ENCODE data around the gene PDE4DIP. TPM values are rescaled to one million over a fixed set of nuclear protein-coding genes. Genes with fewer than 3 reads are reported as not detected.
"Not testable (repeated sequence)": the region's sequence is repeated elsewhere in the genome, so short reads cannot be mapped to it uniquely, and the experiment has no call there.

The PDE4DIP gene
- total RNA-seq, 1 experiment from 2014 or later, result 6.7 TPM

DNA sequence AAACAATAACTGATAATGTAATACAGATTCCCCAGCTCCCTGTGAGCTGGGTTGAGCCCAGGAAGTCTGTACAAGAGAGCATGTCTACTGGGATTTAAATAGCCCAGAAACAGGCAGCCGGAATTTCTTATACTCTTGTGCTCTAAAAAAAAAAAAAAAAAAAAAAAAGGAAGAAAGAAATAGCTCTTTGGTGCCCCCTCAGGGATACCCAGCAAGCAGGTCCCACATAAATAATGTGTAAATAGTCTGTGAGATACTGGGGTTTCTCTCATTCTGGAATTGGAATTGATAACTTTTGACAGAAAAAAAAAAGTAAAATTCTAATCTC, 25.4 kb downstream of the PDE4DIP start:
- DNase-seq (ENCODE audit: low spot score), result not testable (repeated sequence)

DNA sequence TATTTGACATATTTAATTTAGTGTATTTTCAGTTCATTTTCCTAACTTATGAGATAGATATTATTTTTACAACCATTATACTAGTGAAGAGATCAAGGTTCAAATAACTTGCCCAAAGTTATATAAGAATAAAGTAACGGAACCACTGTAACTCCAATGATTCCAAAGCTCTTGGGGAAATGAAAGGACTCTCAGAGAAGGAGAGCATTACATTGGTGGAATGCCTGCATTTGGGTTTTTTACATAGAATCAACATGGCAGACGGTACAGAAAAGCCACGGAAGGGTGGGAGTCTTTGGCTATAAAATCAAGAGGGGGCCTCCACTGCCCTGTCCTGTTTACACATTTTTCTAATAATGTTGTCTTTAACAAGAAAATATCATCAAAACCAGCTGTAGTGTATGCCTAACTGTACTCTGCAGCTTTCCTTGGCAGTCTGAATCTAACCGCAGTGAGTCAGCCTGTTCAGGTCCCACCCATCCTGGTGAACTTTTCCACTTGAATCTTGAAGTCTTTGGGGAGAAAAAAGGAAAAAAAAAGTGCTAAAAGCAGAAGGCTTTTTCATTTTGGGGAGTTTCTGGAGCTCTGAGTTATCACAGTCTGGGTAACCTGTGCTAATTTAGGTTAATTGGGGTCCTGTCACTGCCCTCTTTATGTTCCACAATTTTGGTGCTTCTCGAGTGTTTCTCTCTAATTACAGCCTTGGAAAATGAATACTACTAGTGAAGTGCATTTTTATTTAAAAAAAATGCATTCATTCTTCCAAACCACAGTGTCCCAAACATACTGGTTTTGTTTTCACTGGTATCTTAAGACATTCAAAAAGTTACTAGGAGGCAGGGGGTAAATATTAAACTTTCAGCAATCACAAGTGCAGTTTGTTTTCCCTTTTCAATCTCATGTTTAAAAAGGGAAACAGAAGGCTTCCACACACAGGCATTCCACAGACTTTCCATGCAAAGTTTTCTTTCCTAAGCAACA, 30.5 kb downstream of the PDE4DIP start:
- DNase-seq (ENCODE audit: low spot score), result not testable (repeated sequence)

DNA sequence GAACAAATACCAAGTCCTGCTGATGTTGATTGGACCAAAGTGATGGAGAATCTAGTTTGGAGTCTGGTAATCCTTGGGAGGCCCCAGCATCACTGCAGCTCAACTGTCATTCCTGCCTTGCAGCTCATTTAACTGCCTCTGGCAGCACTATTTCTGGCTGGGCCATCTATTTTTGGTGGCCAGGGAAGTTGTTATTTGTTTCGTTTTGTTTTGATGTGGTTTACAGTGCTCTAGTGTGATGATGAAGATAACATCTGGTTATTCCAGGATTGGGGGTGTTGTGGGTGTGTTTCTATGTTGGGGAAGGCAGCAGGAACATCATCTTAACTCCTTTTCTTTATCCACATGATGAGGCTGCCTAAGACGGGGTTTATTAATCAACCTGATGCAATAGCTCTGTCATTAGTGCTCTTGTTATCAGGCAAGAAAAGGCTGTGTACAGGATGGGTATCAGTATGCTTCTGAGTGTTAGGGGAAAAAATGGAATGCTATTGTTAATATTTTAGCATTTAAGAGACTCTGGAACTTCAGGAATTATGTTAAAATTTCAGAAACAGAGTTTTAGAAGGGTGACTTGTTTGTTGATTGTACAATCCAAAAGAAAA, 35.7 kb downstream of the PDE4DIP start:
- DNase-seq (ENCODE audit: low spot score), result not testable (repeated sequence)

DNA sequence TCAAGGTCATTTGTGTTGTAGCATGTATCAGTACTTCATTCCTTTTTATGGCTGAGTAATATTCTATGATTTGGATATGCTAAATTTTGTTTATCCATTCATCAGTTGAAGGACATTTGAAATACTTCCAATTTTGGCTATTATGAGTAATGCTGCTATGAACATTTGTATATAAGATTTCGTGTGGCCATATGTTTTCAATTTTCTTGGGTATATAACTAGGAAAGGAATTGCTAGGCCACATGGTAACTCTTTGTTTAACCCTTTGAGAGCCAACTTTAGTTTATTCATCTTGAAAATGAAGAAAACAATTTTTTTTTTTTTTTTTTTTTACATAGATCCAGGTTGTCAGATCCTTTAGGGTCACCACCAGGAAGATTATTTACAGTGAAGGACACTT, 37.0 kb downstream of the PDE4DIP start:
- not testable (repeated sequence) for DNase-seq (ENCODE audit: low spot score)

DNA sequence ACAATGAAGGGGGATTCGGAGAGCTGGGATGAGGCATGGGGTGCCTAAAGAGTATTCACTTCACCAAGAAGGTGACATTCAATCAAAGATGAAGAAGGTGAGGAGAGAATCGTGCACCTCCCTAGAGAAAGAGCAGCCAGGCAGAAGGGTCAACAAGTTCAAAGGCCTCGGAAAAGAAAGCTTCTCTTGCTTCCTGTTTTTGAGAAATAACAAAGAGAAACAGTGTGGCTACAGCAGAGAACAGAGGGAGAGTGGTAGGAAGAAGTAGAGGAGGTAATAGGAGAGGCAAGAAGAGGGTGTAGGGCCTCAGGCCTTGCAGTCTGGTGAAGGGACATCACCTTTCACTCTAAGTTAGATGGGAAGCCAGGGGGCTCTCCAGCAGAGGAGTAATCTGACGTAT, 41.0 kb downstream of the PDE4DIP start:
- not testable (repeated sequence) for DNase-seq (ENCODE audit: low spot score)

DNA sequence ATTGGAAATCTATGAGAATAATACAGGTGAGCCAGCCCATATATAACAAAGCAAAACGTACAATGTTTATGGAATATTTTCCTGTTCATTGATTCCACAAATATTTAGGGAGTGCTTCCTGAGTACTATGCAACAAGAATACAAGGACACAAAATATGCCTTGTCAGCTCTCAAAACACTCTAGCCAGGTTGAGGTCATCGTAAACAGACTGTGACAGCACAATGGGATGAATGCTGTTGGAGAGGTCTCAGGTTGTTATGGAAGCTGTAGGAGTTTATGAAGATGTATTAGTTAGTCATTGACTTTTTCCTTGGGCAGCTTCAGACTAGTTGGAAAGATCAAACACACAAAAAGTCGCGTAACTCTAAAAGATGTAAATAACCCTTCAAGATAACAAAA, 42.1 kb downstream of the PDE4DIP start:
- DNase-seq (ENCODE audit: low spot score), result not testable (repeated sequence)

DNA sequence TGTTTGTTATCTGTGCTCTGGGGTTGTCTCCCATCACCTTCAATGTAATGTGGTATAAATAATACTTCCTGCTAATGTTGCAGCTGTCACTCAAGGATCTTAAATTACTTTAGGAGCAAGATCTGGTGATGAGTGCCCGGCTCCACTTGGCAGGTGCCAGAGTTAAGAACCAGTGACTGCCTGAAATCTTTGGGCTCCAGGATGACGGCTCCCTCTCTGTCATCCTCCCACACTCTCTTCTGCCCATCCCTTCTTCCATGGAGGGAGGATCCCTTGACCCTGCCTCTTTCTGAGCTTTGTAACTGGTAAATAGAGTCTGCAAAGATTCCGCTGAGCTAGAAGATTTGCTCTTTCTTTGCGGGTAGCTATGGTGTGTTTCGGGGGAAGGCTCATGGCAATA, 44.4 kb downstream of the PDE4DIP start:
- not testable (repeated sequence) for DNase-seq (ENCODE audit: low spot score)

DNA sequence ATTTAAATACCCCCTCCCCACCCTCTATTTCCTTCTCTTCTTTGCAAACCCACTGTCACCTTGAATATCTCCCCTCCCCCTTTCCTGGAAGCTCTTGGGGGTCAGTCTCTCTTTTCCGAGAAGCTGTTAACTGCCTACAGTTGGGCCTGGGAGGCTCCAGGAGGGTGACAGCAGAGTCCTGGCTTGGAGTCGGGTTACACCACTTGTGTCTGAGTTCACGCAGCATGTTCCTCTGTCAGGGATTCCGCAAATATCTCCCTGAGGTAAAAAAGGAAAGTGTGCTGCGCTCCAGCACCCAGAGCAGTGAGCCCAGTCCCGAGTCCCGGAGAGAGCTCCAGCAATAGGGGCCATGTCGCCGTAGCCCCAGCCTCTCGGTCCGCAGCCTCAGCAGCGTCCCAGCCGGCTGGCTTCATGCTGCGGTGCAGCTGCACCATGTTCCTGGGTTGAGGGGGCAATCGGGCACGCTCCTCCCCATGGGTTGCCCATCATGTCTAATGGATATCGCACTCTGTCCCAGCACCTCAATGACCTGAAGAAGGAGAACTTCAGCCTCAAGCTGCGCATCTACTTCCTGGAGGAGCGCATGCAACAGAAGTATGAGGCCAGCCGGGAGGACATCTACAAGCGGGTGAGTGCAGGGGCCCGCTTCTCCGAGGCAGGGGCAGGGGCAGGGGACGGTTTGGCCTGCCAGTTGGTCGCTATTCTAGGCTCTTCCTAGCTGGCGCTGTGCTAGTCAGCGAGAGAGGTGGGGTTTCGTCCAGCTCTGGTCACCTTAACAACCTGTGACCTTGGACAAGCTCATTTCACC, 45.2 kb downstream of the PDE4DIP start:
- DNase-seq (ENCODE audit: low spot score), result not testable (repeated sequence)

DNA sequence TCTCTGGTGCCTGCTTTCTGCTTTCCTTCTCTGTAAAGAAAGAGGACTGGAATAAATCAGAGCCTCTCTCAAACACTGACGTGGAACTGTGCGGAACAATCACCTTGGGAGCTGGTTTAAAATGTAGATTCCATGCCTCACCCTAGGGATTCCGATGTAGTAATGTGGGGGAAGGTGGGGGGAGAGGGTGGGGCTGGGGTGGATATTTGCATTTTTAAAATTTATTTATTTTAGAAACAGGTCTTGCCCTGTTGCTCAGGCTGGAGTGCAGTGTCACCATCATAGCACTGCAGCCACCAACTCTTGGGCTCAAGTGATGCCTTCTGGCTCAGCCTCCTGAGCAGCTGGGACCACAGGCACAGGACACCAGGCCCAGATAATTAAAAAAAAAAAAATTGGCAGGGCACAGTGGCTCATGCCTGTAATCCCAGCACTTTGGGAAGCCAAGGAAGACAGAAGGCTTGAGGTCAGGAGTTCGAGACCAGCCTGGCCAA, 45.9 kb downstream of the PDE4DIP start:
- DNase-seq (ENCODE audit: low spot score), result not testable (repeated sequence)

DNA sequence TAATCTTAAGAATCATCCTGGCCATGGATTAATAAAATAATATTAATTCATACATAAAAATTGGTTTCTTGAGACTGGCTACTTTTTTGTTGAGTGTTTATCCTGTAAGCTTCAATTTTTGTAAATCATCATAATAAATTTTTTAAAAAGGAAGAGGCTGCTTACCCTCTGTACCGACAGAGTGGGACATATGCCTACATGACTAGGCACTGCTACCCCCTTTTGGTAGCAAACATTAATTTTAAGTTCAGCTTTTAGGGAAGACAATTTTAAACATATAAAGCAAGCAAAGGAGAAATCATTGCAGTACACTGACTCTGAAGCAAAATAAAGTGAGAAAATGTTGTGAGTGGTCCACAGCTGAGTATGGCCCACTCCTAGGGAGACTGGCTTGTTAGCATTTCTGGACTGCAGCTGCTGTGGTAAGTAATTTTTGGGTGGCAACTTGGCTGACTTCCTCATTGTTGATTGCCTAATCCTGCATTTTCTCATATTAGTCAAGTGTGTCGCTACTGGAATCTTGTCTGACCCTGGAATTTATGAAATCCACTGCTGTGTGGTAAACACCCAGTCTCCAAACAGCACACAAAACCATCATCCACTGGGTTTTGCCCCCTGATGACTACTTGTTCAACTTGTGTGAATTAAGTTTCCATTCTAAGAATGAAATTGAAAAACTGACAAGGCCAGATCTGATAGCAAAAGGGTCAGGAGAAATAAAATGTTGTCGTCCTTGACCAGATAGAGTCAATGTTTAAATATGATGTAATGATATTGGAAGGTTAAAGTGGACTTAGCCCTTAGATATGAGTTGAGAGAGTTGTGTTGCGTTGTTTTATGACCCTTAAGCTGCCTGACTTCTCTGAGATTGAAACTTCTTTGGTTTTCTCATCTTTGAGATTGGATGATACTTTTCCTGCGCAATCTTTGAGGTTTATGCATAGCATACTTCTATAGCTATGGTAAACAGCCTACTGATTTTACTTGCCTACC, 50.4 kb downstream of the PDE4DIP start:
- DNase-seq (ENCODE audit: low spot score), result not testable (repeated sequence)

DNA sequence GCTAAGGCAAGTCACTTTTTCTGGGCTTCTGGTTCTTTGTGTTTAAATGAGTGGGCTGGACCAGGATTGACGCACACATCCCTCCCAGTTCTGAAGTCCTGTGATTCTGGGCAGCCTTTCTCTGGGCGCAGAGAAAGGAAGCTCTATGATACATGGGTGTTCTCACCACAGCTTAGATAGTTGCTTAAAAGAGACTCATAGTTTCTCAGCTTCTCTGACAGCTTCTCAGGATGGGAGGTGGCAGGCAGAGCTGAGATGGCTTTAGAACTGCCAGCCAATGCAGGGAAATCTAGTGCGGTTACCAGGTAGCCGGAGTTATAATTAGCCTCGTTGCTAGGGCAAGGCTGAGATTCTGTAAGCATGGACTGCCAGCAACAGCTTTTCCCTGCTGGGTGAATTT, 55.8 kb downstream of the PDE4DIP start:
- not testable (repeated sequence) for DNase-seq (ENCODE audit: low spot score)

DNA sequence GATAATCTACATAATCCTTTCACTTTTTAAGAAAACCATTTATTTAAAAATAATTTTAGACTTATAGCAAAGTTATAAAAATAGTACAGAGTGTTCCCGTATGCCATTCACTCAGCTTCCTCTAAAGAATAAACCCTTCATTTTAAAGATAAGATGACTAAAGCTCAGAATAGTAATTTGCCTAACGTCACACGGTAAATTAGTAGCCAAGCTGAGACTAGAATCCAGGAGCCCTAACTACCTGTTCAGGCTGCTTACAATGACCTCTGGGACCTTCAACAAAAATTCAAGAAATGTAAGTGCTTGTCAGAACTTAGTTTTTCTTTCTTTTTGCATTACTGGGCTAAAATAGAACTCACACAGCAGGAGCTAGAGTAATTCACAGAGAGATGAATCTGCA, 56.5 kb downstream of the PDE4DIP start:
- not testable (repeated sequence) for DNase-seq (ENCODE audit: low spot score)

DNA sequence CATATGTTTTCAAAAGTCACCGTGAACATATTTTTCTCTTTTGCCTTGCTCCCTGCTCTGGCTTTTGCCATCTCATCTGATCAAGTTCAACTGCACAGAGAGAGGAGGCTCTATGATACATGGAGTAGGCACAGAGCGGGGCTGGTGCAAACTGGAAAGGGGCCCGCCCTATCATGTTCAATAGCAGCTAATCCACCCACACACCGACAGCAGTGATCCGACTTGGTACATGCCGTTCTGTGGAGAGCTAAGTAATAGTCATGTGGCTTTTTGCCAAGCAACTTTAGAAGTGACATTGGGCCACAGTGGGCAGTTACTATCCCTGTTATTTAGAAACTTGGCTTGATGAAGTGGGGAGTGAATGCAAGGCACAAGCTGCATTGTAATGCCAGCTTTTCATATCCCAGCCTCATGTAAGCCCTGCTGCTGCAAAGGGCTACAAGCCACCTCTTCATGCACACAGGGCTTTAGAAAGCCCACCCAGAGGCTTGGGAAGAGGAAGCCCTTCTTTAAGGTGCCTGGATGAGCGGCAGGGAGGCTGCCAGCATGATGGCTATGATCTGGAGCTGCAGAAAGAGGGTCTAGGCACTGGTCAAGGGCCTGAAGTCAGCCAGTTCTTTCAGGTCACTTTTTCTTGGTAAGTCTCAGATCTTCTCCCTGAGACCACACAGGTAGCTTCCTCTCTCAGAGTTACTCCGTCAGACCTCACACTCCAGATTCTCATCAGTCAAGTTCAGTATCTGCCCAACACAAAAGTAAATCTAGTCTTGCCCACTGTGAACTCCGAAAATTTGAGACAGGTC, 57.1 kb downstream of the PDE4DIP start:
- not testable (repeated sequence) for DNase-seq (ENCODE audit: low spot score)

DNA sequence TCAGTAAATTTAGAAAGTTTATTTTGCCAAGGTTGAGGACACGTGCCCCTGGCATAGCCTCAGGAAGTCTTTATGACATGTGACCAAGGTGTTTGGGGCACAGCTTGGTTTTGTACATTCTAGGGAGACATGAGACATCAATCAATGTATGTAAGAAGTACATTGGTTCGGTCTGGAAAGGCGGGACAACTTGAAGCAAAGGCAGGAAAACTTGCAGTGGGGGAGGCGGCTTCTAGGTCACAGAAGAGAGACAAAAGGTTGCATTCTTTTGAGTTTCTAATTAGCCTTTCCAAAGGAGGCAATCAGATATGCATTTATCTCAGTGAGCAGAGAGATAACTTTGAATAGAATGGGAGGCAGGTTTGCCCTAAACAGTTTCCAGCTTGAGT, 57.7 kb downstream of the PDE4DIP start:
- DNase-seq (ENCODE audit: low spot score), result not testable (repeated sequence)

DNA sequence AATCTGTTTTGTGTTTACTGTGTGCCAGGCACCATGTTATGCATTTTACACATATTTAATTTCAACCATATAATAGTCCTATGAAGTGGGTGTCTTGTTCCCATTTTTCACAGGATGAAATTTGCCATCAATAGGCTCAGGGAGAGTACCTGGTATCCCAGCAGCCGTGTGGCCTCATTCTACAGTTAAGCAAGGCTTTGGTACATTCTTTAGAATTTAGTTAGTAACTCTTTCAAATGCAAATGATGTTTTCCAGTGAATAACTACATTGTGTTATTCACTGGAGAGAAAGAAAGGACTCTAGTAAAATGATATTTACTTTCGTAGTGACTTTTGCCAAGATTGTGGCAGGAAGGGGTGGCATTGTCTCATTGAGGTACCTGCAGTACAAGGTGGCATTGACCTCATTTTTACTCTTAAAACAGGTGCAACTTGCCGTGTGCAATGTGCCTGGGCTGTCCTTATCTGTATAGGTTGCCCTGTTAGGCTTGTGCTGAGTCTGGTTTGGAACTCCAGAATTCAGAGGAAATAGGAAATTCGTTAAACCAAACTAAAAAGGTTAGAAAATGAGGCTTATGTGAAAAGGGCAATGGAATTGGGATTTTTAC, 65.1 kb downstream of the PDE4DIP start:
- DNase-seq (ENCODE audit: low spot score), result not testable (repeated sequence)

DNA sequence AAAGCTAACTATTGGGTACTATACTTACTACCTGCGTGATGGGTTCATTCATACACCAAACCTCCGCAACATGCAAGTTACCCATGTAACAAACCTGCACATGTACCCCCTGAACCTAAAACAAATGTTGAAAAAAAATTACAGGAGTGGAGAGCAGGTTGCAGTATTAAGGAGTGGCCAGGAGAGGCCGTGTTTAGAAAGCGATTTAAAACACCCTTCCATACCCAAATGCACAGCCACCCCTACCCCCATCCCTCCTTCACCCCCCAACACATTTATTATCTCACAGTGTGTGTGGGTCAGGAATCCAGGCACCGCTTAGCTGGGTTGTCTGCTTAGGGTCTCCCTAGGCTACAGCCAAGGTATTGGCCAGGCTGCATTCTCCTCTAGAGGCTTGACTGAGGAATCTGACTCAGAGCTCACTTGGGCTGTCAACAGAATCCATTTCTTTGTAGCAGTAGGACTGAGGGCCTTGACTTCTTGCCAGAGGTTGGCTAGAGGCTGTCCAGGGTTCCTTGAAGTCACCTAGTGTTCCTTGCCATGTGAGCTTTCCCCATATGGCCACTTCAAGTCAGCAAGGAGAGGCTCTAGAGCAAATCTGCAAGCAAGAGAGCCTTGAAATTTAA, 67.2 kb downstream of the PDE4DIP start:
- DNase-seq (ENCODE audit: low spot score), result not testable (repeated sequence)

DNA sequence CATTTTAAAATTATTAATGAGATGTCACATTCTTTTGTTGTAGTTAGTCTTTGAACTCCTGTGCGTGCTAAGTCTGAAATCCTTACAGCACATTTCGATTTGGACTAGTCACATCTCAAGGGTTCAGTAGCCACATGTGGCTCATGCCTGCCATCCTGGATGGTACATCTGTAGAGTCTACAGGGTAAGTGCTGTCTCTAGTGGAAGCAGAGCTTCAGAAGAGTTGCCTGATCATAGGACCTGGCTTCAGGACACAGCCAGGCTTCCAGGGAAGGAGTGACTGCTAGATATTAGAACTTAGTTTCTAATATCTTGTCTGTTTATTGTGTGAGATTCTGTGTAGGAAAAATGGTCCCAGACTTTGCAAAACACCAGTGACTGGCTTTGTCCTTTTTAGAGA, 72.0 kb downstream of the PDE4DIP start:
- not testable (repeated sequence) for DNase-seq (ENCODE audit: low spot score)

DNA sequence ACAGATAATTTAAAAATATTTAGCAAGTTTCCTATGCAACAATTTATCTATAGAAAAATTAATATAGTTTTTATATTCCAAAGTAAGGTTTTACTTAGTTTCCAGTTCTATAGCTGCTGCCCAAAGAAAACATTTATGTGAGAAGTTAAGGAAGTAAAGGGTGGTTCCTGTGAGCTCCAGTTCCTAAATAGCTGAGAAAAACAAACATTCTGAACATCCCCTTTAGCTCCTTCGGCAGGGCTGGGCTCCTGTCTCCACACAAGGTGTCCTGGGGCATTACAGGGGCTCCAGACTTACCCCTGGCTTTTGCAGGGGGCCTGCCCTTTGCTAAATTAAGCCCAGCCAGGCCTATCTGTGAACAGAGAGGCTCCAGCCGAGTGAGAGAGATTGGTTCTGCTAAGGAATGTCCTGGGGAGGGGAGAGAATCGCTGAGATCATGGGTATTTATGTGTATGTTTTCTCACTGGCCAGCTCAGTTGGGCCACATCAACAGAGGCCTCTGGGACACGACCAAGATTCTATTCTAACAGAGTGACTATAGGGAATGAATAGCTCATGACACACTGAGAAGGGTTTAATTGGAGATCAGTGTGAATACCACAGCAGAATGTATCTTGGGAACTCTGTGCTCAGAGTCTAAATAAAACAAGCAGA, 72.6 kb downstream of the PDE4DIP start:
- DNase-seq (ENCODE audit: low spot score), result not testable (repeated sequence)

Data from H4 (cell line).